Breast epithelium (tissue), 4 donors: Measurements from ENCODE around the gene OR52A1. TPM values are rescaled to one million over a fixed set of nuclear protein-coding genes. Genes with fewer than 3 reads are reported as not detected.
"Not testable (repeated sequence)": the region's sequence is repeated elsewhere in the genome, so short reads cannot be mapped to it uniquely, and the experiment has no call there.

ENCODE experiments used
- DNase-seq, 2 donors: peaks; one replicate each; pipeline ENCODE4 v3.0.0-alpha.2; 2019; ENCODE audit warnings: low spot score in 2 of 2
- H3K27ac ChIP-seq, 2 donors: fragments of 200-600 bp; sonication (generic) in 1 of 2; one replicate each; pipeline ENCODE4 v1.5.1; 2016 to 2019; ENCODE audit warnings: mild to moderate bottlenecking in 1 of 2
- H3K27me3 ChIP-seq, 2 donors: fragments of 200-600 bp; sonication (generic) in 1 of 2; one replicate each; pipeline versions ENCODE4 v1.5.1 to v1.6.0; 2017 to 2019; ENCODE audit warnings: control low read depth in 1 of 2, mild to moderate bottlenecking in 1 of 2
- H3K36me3 ChIP-seq: fragments of 200-600 bp; one replicate; pipeline ENCODE4 v1.5.1; 2019
- H3K4me1 ChIP-seq, 2 donors: fragments of 200-600 bp; sonication (generic); one replicate each; pipeline ENCODE4 v1.5.1; 2016 to 2019; ENCODE audit warnings: control low read depth in 1 of 2
- H3K4me3 ChIP-seq, 3 donors: fragments of 200-600 bp; sonication (generic); 1 replicate in 2 of 3; 2 replicates in 1 of 3; pipeline ENCODE4 v1.5.1; 2016 to 2019; ENCODE audit warnings: mild to moderate bottlenecking in 3 of 3, moderate library complexity in 2 of 3
- H3K9me3 ChIP-seq, 2 donors: fragments of 200-600 bp; sonication (generic) in 1 of 2; one replicate each; pipeline ENCODE4 v1.5.1; 2016 to 2019; ENCODE audit warnings: control low read depth in 1 of 2
- POLR2A ChIP-seq: fragments of 450-650 bp; IDR thresholded peaks from one replicate; pipeline ENCODE4 v1.6.1; 2016; ENCODE audit warnings: antibody characterized with exemption, mild to moderate bottlenecking, moderate library complexity
- POLR2AphosphoS5 ChIP-seq, 3 donors: sonication (generic); formaldehyde crosslinking; IDR thresholded peaks; one replicate each; pipeline ENCODE4 v1.6.1; 2017; ENCODE audit warnings: antibody characterized with exemption in 3 of 3
- intact Hi-C: fragments of 100-400 bp; cut with DNase I; formaldehyde crosslinking; loops from one replicate; pipeline ENCODE4 v1.15.1; 2023; ENCODE audit warnings: low total_unique reads
- total RNA-seq, 3 donors: library from RNA; depleted of rRNA; stranded (reverse); fragments of >200 nt; gene quantifications; one replicate each; pipeline ENCODE4 v1.1.0, GENCODE V29; 2016
- TF ChIP-seq, protein P1 (sequence below), 3 donors: fragments of 450-650 bp; IDR thresholded peaks; one replicate each; pipeline ENCODE4 v1.5.1; 2016 to 2017; ENCODE audit warnings: antibody characterized with exemption in 3 of 3, mild to moderate bottlenecking in 3 of 3, moderate library complexity in 3 of 3

The OR52A1 gene
- total RNA-seq, 3 donors from 2014 or later, result not detected

DNA sequence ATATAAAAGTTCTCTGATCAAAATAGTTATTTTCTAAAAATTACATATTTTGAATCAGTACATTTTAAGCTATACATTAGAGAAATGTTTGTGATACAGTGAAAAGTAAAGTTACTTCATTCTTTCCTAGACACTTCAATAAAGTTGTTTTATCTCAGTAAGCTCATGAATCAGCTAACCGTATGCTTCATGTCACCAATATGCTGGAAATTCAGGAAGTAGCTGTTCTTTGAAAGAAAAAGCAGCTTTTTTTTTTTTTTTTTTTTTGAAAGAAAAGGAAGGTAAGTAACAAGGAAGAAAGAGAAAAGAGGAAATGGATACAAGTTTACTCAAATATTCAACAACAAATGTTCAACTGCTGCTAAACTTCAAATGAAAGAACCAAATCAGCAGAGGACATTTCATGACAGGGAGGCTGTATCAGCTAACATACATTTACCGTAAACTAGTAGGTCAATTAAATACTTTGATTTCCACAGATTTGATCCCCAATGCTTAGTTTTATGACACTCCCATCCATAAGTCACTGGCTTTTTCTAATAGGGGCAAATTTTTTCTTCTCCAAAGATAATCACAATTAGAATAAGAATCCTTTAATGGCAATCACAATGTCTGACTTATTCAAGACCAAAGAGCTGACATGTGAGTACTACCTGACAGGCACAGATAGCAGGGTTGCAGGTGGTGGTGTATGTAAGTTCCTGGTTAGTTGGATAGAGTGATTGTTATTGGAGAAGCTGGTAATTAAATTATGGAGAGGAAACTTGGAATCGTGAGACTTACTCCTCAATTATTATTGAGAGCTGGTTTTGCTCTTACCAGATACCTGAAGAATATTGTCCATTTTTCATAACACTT is 754 bp downstream of the OR52A1 start:
- no peak for DNase-seq
- intact Hi-C loops, result loop anchor here (2.0 kb wide), 1 partner anchor 51 kb away; no protein-coding TSS in a partner anchor
- H3K27me3 ChIP-seq, result no peaks in the 10 kb centered on the region
- H3K27ac ChIP-seq, result no peak overlapping the region
- no peaks in the 10 kb centered on the region for H3K9me3 ChIP-seq
- TF ChIP-seq, protein P1, sequence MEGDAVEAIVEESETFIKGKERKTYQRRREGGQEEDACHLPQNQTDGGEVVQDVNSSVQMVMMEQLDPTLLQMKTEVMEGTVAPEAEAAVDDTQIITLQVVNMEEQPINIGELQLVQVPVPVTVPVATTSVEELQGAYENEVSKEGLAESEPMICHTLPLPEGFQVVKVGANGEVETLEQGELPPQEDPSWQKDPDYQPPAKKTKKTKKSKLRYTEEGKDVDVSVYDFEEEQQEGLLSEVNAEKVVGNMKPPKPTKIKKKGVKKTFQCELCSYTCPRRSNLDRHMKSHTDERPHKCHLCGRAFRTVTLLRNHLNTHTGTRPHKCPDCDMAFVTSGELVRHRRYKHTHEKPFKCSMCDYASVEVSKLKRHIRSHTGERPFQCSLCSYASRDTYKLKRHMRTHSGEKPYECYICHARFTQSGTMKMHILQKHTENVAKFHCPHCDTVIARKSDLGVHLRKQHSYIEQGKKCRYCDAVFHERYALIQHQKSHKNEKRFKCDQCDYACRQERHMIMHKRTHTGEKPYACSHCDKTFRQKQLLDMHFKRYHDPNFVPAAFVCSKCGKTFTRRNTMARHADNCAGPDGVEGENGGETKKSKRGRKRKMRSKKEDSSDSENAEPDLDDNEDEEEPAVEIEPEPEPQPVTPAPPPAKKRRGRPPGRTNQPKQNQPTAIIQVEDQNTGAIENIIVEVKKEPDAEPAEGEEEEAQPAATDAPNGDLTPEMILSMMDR (IDR thresholded peaks at IDR 0.05), result no peak
- no peak for TF ChIP-seq POLR2A
- no peak for TF ChIP-seq POLR2AphosphoS5 (IDR thresholded peaks at IDR 0.05)
- no peak overlapping the region for H3K4me3 ChIP-seq
- no peaks in the 10 kb centered on the region for H3K4me1 ChIP-seq
- H3K36me3 ChIP-seq, result no peaks in the 10 kb centered on the region

DNA sequence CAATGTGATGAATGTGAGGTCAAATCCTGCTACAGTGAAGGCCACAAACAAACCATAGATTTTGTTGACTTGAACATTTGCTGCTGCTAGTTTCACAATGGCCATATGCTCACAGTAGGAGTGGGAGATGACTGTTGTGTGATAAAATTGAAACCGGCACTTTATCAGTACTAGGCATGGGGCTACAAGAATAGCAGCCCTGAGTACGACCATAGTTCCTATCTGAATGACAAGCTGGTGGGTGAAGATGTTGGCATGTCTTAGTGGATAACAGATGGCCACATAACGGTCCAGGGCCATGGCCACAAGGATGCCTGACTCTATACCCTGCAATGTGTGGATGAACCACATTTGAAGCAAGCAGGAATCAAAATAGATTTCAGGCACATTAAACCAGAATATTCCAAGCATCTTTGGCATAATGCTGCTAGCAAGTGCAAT is 2.8 kb downstream of the OR52A1 start:
- no peak for DNase-seq
- H3K4me3 ChIP-seq, result no peak overlapping the region
- intact Hi-C loops, result loop anchor here (2.0 kb wide), 1 partner anchor 53 kb away; no protein-coding TSS in a partner anchor

GRCh38 chr11:5144206-5144605 is 10.4 kb downstream of the OR52A1 start:
- H3K27me3 ChIP-seq, H3K4me1 ChIP-seq, DNase-seq, H3K27ac ChIP-seq, H3K9me3 ChIP-seq, H3K36me3 ChIP-seq, H3K4me3 ChIP-seq, intact Hi-C loops: not testable (repeated sequence)

More for the DNA sequence above, 2.8 kb downstream of the OR52A1 start:
- no peak for TF ChIP-seq POLR2AphosphoS5 (IDR thresholded peaks at IDR 0.05)
- TF ChIP-seq, protein P1 (IDR thresholded peaks at IDR 0.05), result no peak
- no peak for TF ChIP-seq POLR2A
- H3K27ac ChIP-seq, result no peak overlapping the region
- H3K4me1 ChIP-seq, result no peaks in the 10 kb centered on the region
- no peaks in the 10 kb centered on the region for H3K36me3 ChIP-seq
- no peaks in the 10 kb centered on the region for H3K27me3 ChIP-seq
- H3K9me3 ChIP-seq, result no peaks in the 10 kb centered on the region

DNA sequence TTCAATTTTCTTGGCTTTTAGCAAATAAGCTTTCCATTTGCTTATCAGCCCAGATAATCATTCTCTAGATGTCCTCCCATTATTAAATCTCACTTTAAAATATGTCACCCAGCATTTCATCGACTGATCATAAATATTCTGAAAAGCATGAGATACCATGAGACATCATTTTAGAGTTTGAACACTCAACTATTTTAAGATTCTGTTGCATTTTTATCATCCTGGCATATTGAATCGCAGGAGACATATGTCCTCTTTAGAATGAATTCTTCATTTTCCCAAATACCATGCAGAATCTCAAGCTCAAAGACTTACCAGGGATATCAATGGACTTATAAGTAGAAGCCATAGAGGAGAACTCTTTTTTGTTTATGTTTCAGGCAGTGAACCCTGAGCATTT is 16.6 kb downstream of the OR52A1 start, which contains the start of gene OR52A5:
TSS of gene OR52A5 (minus strand) at position 361 of the 400 bp plus-strand sequence. CDS start 5,714 bp downstream, outside the sequence.
- Histone ChIP-seq H3K4me1 (no peaks in the 10 kb centered on the region), H3K9me3 (no peaks in the 10 kb centered on the region), H3K27ac (no peak within 1 kb of the TSS), H3K4me3 (no peak within 1 kb of the TSS), H3K27me3 (no peaks in the 10 kb centered on the region), H3K36me3 (no peaks in the 10 kb centered on the region)
- intact Hi-C loops, result no loop called here
- no peak for TF ChIP-seq POLR2A
- no peak for TF ChIP-seq POLR2AphosphoS5 (IDR thresholded peaks at IDR 0.05)
- TF ChIP-seq, protein P1 (IDR thresholded peaks at IDR 0.05), result no peak
- DNase-seq, result no peak

GRCh38 chr11:5137014-5137413 is 17.5 kb downstream of the OR52A1 start:
- TF ChIP-seq POLR2A, result no peak
- TF ChIP-seq, protein P1 (IDR thresholded peaks at IDR 0.05), result no peak
- no peak for TF ChIP-seq POLR2AphosphoS5 (IDR thresholded peaks at IDR 0.05)
- Histone ChIP-seq H3K27ac (no peak overlapping the region), H3K4me1 (no peaks in the 10 kb centered on the region)

More at GRCh38 chr11:5137014-5137413, 17.5 kb downstream of the OR52A1 start:
- no peaks in the 10 kb centered on the region for H3K9me3 ChIP-seq
- no peaks in the 10 kb centered on the region for H3K27me3 ChIP-seq
- intact Hi-C loops, result no loop called here
- no peaks in the 10 kb centered on the region for H3K36me3 ChIP-seq
- H3K4me3 ChIP-seq, result no peak overlapping the region
- no peak for DNase-seq
